GM12878 (cell line): ENCODE results near the gene PCCA. TPM values are rescaled to one million over a fixed set of nuclear protein-coding genes. Genes with fewer than 3 reads are reported as not detected.

Experiments used
- ATAC-seq: fragments of 200-7000 bp; cut with Tn5 transposase; 3 replicates; pipeline ENCODE4 v1.9.1; 2020; ENCODE audit warnings: mild to moderate bottlenecking, moderate library complexity
- BruUV-seq: library from RNA; stranded (reverse); fragments of 400-500 nt; replicated peaks from 2 replicates; lab custom pipeline; 2021; lab: Mats Ljungman, UMichigan
- CTCF ChIA-PET: fragments of 300-600 bp; sonication (Branson Sonifier 250); formaldehyde crosslinking; extraction: SDS; loops from one replicate; lab custom pipeline; 2021; ENCODE audit warnings: inconsistent platforms; lab: Yijun Ruan, JAX
- POLR2A ChIA-PET: fragments of 350-600 bp; formaldehyde crosslinking; extraction: SDS; loops from one replicate; lab custom pipeline; 2021; ENCODE audit warnings: inconsistent platforms; lab: Charles Lee
- RAD21 ChIA-PET: fragments of 300-600 bp; sonication (Branson Sonifier 250); formaldehyde crosslinking; loops from one replicate; lab custom pipeline; 2023; ENCODE audit warnings: antibody characterized with exemption; ENCODE audit not compliant: unreplicated experiment; lab: Charles Lee
- SMC1A ChIA-PET: fragments of 300-600 bp; sonication (Branson Sonifier 250); formaldehyde crosslinking; loops from one replicate; lab custom pipeline; 2023; ENCODE audit not compliant: unreplicated experiment, uncharacterized antibody; lab: Charles Lee
- DNase-seq: peaks from one replicate; pipeline ENCODE4 v3.0.0-alpha.2; 2011; ENCODE audit warnings: low read depth, low spot score
- FAIRE-seq: peaks from 3 replicates; lab custom pipeline; 2011; peaks lifted over from hg19 to GRCh38; lab: Jason Lieb, UNC
- H2AFZ ChIP-seq: 2 replicates; pipeline ENCODE4 v1.6.0; 2011; ENCODE audit warnings: low read depth, low read length, control low read depth; ENCODE audit not compliant: control insufficient read depth
- H3K27ac ChIP-seq: 2 replicates; pipeline ENCODE4 v1.5.1; 2011; ENCODE audit warnings: control low read depth; ENCODE audit not compliant: control insufficient read depth, insufficient read depth
- H3K27me3 ChIP-seq, 2 experiments: replicated peaks in 1 of 2; 2 replicates each; pipeline versions ENCODE4 v1.6.0 to v1.6.1; 2011; ENCODE audit warnings: low read length in 1 of 2; ENCODE audit not compliant: control insufficient read depth in 2 of 2, insufficient read depth in 2 of 2
- H3K36me3 ChIP-seq, 2 experiments: 2 replicates each; pipeline ENCODE4 v1.5.1; 2011; ENCODE audit warnings: low read length in 1 of 2; ENCODE audit not compliant: control insufficient read depth in 2 of 2, insufficient read depth in 2 of 2
- H3K4me1 ChIP-seq: 2 replicates; pipeline ENCODE4 v1.6.1; 2011; ENCODE audit warnings: mild to moderate bottlenecking, low read length, moderate library complexity, mixed read lengths; ENCODE audit not compliant: control insufficient read depth, insufficient read depth
- H3K4me2 ChIP-seq: 2 replicates; pipeline ENCODE4 v1.6.0; 2011; ENCODE audit warnings: control low read depth; ENCODE audit not compliant: control insufficient read depth, insufficient read depth
- H3K4me3 ChIP-seq: fragments of 200-600 bp; sonication (generic); 2 replicates; pipeline ENCODE4 v1.5.1; 2016
- H3K79me2 ChIP-seq: 2 replicates; pipeline ENCODE4 v1.6.0; 2011; ENCODE audit warnings: low read length; ENCODE audit not compliant: control insufficient read depth, insufficient read depth
- H3K9ac ChIP-seq: 2 replicates; pipeline ENCODE4 v1.8.0; 2011; ENCODE audit warnings: low read length, control low read depth, mixed read lengths; ENCODE audit not compliant: control insufficient read depth, insufficient read depth
- H3K9me3 ChIP-seq: replicated peaks from 3 replicates; pipeline ENCODE4 v1.5.1; 2011; ENCODE audit warnings: mild to moderate bottlenecking, low read length; ENCODE audit not compliant: control insufficient read depth, insufficient read depth
- H4K20me1 ChIP-seq: 2 replicates; pipeline ENCODE4 v1.6.0; 2011; ENCODE audit not compliant: control insufficient read depth, insufficient read depth
- ATF7 ChIP-seq: fragments of 450-650 bp; IDR thresholded peaks from 2 replicates; pipeline ENCODE4 v1.6.1; 2016; ENCODE audit warnings: low read depth, mild to moderate bottlenecking
- BRCA1 ChIP-seq: IDR thresholded peaks from 2 replicates; pipeline ENCODE4 v1.6.1; 2011; ENCODE audit warnings: low read depth, low read length, improper control_type of control experiment
- ESRRA ChIP-seq: IDR thresholded peaks from 2 replicates; pipeline ENCODE4 v1.6.1; 2012; ENCODE audit warnings: mild to moderate bottlenecking, low read length, improper control_type of control experiment
- GATAD2B ChIP-seq: fragments of 450-650 bp; conservative IDR thresholded peaks from 2 replicates; pipeline ENCODE4 v1.6.1; 2017; ENCODE audit warnings: low read depth, mild to moderate bottlenecking, moderate library complexity
- HCFC1 ChIP-seq: fragments of 150-350 bp; IDR thresholded peaks from 2 replicates; pipeline ENCODE4 v1.6.1; 2014; ENCODE audit warnings: low read length
- MEF2B ChIP-seq: fragments of 450-650 bp; IDR thresholded peaks from 2 replicates; pipeline ENCODE4 v1.6.1; 2018; ENCODE audit warnings: mild to moderate bottlenecking, moderate library complexity; ENCODE audit not compliant: partially characterized antibody, poor library complexity, severe bottlenecking
- MYC ChIP-seq: IDR thresholded peaks from 2 replicates; pipeline ENCODE4 v1.6.1; 2011; ENCODE audit warnings: mild to moderate bottlenecking, low read length, moderate library complexity, inconsistent platforms; ENCODE audit not compliant: insufficient read depth, insufficient replicate concordance, insufficient read length, severe bottlenecking
- NFIC ChIP-seq: IDR thresholded peaks from 2 replicates; pipeline ENCODE4 v1.6.1; 2012; ENCODE audit warnings: low read depth, mild to moderate bottlenecking, inconsistent platforms, low read length, moderate library complexity
- NFYA ChIP-seq: IDR thresholded peaks from 2 replicates; pipeline ENCODE4 v1.6.1; 2011; ENCODE audit warnings: low read depth, mild to moderate bottlenecking, low read length, improper control_type of control experiment, borderline replicate concordance
- NR2F1 ChIP-seq: fragments of 450-650 bp; conservative IDR thresholded peaks from 2 replicates; pipeline ENCODE4 v1.6.1; 2017; ENCODE audit warnings: mild to moderate bottlenecking
- RB1 ChIP-seq: fragments of 450-650 bp; formaldehyde crosslinking; IDR thresholded peaks from 2 replicates; pipeline ENCODE4 v1.6.1; 2017; ENCODE audit warnings: mild to moderate bottlenecking, borderline replicate concordance
- SIX5 ChIP-seq: IDR thresholded peaks from 2 replicates; pipeline ENCODE4 v1.6.1; 2011; ENCODE audit warnings: mild to moderate bottlenecking, low read depth, low read length, moderate library complexity; ENCODE audit not compliant: severe bottlenecking
- TBL1XR1 ChIP-seq: IDR thresholded peaks from 2 replicates; pipeline ENCODE4 v1.6.1; 2012; ENCODE audit warnings: low read depth, low read length, improper control_type of control experiment
- WGBS: methylation state at CpG from one replicate; pipeline ENCODE4 v1.1.6; 2016; ENCODE audit warnings: low lambda C conversion rate; ENCODE audit not compliant: insufficient replicate concordance, insufficient coverage; ENCODE audit errors: missing lambda C conversion rate; 5-methylcytosine and 5-hydroxymethylcytosine counted together
- in situ Hi-C: fragments of 300-500 bp; cut with MboI; formaldehyde crosslinking; loops from 9 replicates; pipeline ENCODE4 v1.14.3; 2018; ENCODE audit warnings: mixed read lengths
- intact Hi-C: fragments of 100-400 bp; cut with micrococcal nuclease; formaldehyde crosslinking; loops from one replicate; pipeline ENCODE4 v1.14.2; 2022; ENCODE audit not compliant: unreplicated experiment
- polyA plus RNA-seq, 11 experiments: library from polyadenylated mRNA; depleted of rRNA in 4 of 11; unstranded in 6 of 11; stranded (reverse) in 5 of 11; fragments of >200 nt; fragmentation: Nextera tagmentation in 4 of 11; fragmentation: Illumina TruSeq in 1 of 11; extraction: Ambion mirVana in 4 of 11; extraction: Trizol in 1 of 11; gene quantifications; 1 replicate in 1 of 11; 2 replicates in 10 of 11; pipeline versions ENCODE4 v1.2.1 to v1.2.3, GENCODE V29; 2011 to 2016; ENCODE audit warnings: inconsistent platforms in 2 of 11, missing spikeins in 2 of 11, low read depth in 1 of 11
- total RNA-seq, 4 experiments: library from RNA; depleted of rRNA in 3 of 4; stranded (reverse); fragments of >200 nt in 3 of 4; fragmentation: Illumina TruSeq in 1 of 4; extraction: Trizol in 1 of 4; gene quantifications; 2 replicates each; pipeline versions ENCODE4 v1.2.1 to v1.2.3, GENCODE V29; 2013 to 2021

Gene PCCA
- total and polyA plus RNA-seq, 10 of the 15 experiments (the other 5 are each of a cell fraction or from before 2014, with no cell fraction given): 5.9 to 18.2 (median 12.4) TPM

DNA sequence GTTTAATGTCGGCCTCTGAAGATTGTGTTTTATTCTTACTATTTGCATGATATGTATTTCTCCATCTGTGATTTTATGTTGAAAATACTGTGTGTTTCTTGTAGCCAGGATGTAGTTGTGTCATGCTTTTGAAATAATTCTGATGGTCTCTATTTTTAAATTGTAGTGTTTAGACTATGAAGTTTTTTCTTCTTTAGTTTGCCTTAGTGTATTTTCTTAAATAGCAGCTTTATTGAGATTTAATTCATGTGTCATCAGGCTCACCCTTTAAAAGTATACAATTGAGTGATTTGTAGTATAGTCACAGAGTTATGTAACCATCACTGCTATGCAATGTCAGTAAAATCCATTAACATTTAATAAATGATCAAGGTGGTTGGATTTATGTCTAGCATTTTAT is 74.5 kb downstream of the PCCA start:
- Histone ChIP-seq H3K4me1 (no peaks in the 10 kb centered on the region), H2AFZ (no peak overlapping the region), H3K4me2 (no peak overlapping the region), H3K4me3 (no peak overlapping the region), H3K9me3 (no peaks in the 10 kb centered on the region), H3K27ac (no peak overlapping the region), H3K36me3 (no peaks in the 10 kb centered on the region), H3K9ac (no peak overlapping the region), H4K20me1 (no peaks in the 10 kb centered on the region), H3K27me3 (no peaks in the 10 kb centered on the region), H3K79me2 (no peaks in the 10 kb centered on the region)
- RAD21 ChIA-PET: no interaction called here
- TF ChIP-seq SIX5: no peak
- no peak for TF ChIP-seq RB1
- no peak for TF ChIP-seq BRCA1
- no peak for TF ChIP-seq MYC
- TF ChIP-seq NR2F1: no peak
- TF ChIP-seq ESRRA: no peak
- TF ChIP-seq ATF7: no peak
- TF ChIP-seq NFYA: no peak
- no peak for TF ChIP-seq GATAD2B
- TF ChIP-seq HCFC1: no peak
- TF ChIP-seq MEF2B: no peak
- no peak for TF ChIP-seq TBL1XR1
- TF ChIP-seq NFIC: no peak
- DNase-seq (no peak), ATAC-seq (no peak), FAIRE-seq (no peak)
- 93% methylated on average over 1 of the region's 1 CpG for WGBS
- intact Hi-C loops (no loop called here), in situ Hi-C loops (no loop called here)
- CTCF ChIA-PET: interaction anchor here (0.6 to 1.4 kb wide), 3 partner anchors 16 to 981 kb away, joined by 3 to 4 read pairs (median 3); no protein-coding TSS in a partner anchor
- POLR2A ChIA-PET: interaction anchor here (1.5 kb wide), 1 partner anchor 9 kb away, joined by 3 read pairs; no protein-coding TSS in a partner anchor
- no TSS peak for BruUV-seq
- SMC1A ChIA-PET: interaction anchor here (1.0 to 1.6 kb wide), 3 partner anchors 8 to 16 kb away, joined by 3 to 5 read pairs (median 3); no protein-coding TSS in a partner anchor
